B cell (primary cell): Measurements from ENCODE around the gene SCN4B. TPM values are rescaled to one million over a fixed set of nuclear protein-coding genes. Genes with fewer than 3 reads are reported as not detected.

Experiments used
- ATAC-seq: fragments of 200-7000 bp; cut with Tn5 transposase; one replicate; pipeline ENCODE4 v1.10.0; 2021; ENCODE audit warnings: low read depth, mild to moderate bottlenecking, moderate number of reproducible peaks, moderate library complexity
- CTCF ChIA-PET: fragments of 350-600 bp; sonication (Branson Sonifier 250); formaldehyde crosslinking; loops from one replicate; lab custom pipeline; 2021; ENCODE audit warnings: antibody characterized with exemption, inconsistent platforms; lab: Charles Lee
- POLR2A ChIA-PET: fragments of 350-600 bp; sonication (Branson Sonifier 250); formaldehyde crosslinking; loops from one replicate; lab custom pipeline; 2021; ENCODE audit warnings: antibody characterized with exemption; lab: Charles Lee
- DNase-seq: peaks from one replicate; pipeline ENCODE4 v3.0.0; 2013
- H2AFZ ChIP-seq: 2 replicates; pipeline ENCODE4 v1.6.1; 2012; ENCODE audit warnings: mild to moderate bottlenecking, low read depth, low read length; ENCODE audit not compliant: insufficient read depth, poor library complexity, severe bottlenecking
- H3K27ac ChIP-seq, 2 donors: 1 replicate in 1 of 2; 2 replicates in 1 of 2; pipeline ENCODE4 v1.5.1; 2012 to 2013; ENCODE audit warnings: low read length in 2 of 2, mild to moderate bottlenecking in 2 of 2, moderate library complexity in 1 of 2
- H3K27me3 ChIP-seq, 4 experiments: fragments of 200-600 bp in 1 of 4; sonication (generic) in 1 of 4; replicated peaks in 1 of 4; 1 replicate in 2 of 4; 2 replicates in 2 of 4; pipeline versions ENCODE4 v1.6.1 to v1.7.0; 2013 to 2016; ENCODE audit warnings: low read length in 3 of 4, mild to moderate bottlenecking in 2 of 4, mixed read lengths in 1 of 4, moderate library complexity in 1 of 4; ENCODE audit not compliant: insufficient read depth in 4 of 4, control insufficient read depth in 3 of 4; ENCODE audit errors: control extremely low read depth in 1 of 4
- H3K36me3 ChIP-seq, 2 experiments: replicated peaks in 1 of 2; 1 replicate in 1 of 2; 2 replicates in 1 of 2; pipeline versions ENCODE4 v1.6.1 to v1.7.1; 2013; ENCODE audit warnings: low read length in 1 of 2; ENCODE audit not compliant: insufficient read depth in 2 of 2, control insufficient read depth in 1 of 2; ENCODE audit errors: control extremely low read depth in 1 of 2, extremely low read depth in 1 of 2
- H3K4me1 ChIP-seq, 2 donors: fragments of 200-600 bp in 1 of 2; sonication (generic) in 1 of 2; 1 replicate in 1 of 2; 2 replicates in 1 of 2; pipeline versions ENCODE4 v1.5.1 to v1.6.1; 2013 to 2017; ENCODE audit warnings: low read length in 2 of 2; ENCODE audit not compliant: control insufficient read depth in 2 of 2, insufficient read depth in 2 of 2
- H3K4me2 ChIP-seq: replicated peaks from 2 replicates; pipeline ENCODE3; 2012; ENCODE audit warnings: mild to moderate bottlenecking, low read depth, low read length; ENCODE audit not compliant: poor library complexity, severe bottlenecking
- H3K4me3 ChIP-seq, 5 experiments: fragments of 200-600 bp in 1 of 5; sonication (generic) in 1 of 5; 1 replicate in 3 of 5; 2 replicates in 2 of 5; pipeline versions ENCODE4 v1.5.1 to v1.7.0; 2011 to 2016; ENCODE audit warnings: low read length in 4 of 5, mild to moderate bottlenecking in 4 of 5, low read depth in 2 of 5, control low read depth in 1 of 5, moderate library complexity in 1 of 5; ENCODE audit not compliant: insufficient read depth in 1 of 5; ENCODE audit errors: control extremely low read depth in 1 of 5, extremely low read depth in 1 of 5
- H3K79me2 ChIP-seq: fragments of 200-600 bp; sonication (generic); one replicate; pipeline ENCODE4 v1.6.0; 2016; ENCODE audit warnings: low read length; ENCODE audit not compliant: control insufficient read depth, insufficient read depth
- H3K9ac ChIP-seq: fragments of 200-600 bp; sonication (generic); 2 replicates; pipeline ENCODE4 v1.6.1; 2017; ENCODE audit warnings: mild to moderate bottlenecking, low read length, moderate library complexity
- H3K9me3 ChIP-seq, 3 donors: one replicate each; pipeline versions ENCODE4 v1.6.1 to v1.7.1; 2013; ENCODE audit warnings: low read length in 2 of 3; ENCODE audit not compliant: control insufficient read depth in 2 of 3, insufficient read depth in 1 of 3; ENCODE audit errors: control extremely low read depth in 1 of 3
- H4K20me1 ChIP-seq: 2 replicates; pipeline ENCODE4 v1.6.0; 2012; ENCODE audit warnings: mild to moderate bottlenecking, low read length; ENCODE audit not compliant: insufficient read depth, control insufficient read depth, poor library complexity, severe bottlenecking
- H3K27ac Mint-ChIP-seq: one replicate; pipeline ENCODE4 v1.8.0; 2021; ENCODE audit warnings: mixed read lengths
- H3K27me3 Mint-ChIP-seq: one replicate; pipeline ENCODE4 v1.8.0; 2021; ENCODE audit warnings: mixed read lengths
- H3K4me1 Mint-ChIP-seq: one replicate; pipeline ENCODE4 v1.8.0; 2021; ENCODE audit warnings: mixed read lengths
- H3K4me3 Mint-ChIP-seq: one replicate; pipeline ENCODE4 v1.8.0; 2021; ENCODE audit warnings: mixed read lengths
- H3K9me3 Mint-ChIP-seq: one replicate; pipeline ENCODE4 v1.8.0; 2022; ENCODE audit warnings: mixed read lengths; ENCODE audit not compliant: insufficient read depth
- EZH2 ChIP-seq: IDR thresholded peaks from 2 replicates; pipeline ENCODE4 v1.6.1; 2012; ENCODE audit warnings: borderline replicate concordance, low read depth, mild to moderate bottlenecking, moderate library complexity, low read length; ENCODE audit not compliant: insufficient read depth, poor library complexity, severe bottlenecking
- WGBS: methylation state at CpG from one replicate; pipeline ENCODE4 v1.1.5; 2013; ENCODE audit warnings: missing lambda C conversion rate; ENCODE audit not compliant: insufficient coverage; 5-methylcytosine and 5-hydroxymethylcytosine counted together
- intact Hi-C: fragments of 100-400 bp; cut with micrococcal nuclease; formaldehyde crosslinking; loops from one replicate; pipeline ENCODE4 v1.10.0; 2022
- polyA plus RNA-seq: library from polyadenylated mRNA; depleted of rRNA; stranded (reverse); fragments of >200 nt; gene quantifications from 2 replicates; pipeline ENCODE4 v1.2.3, GENCODE V29; 2012
- total RNA-seq, 2 donors: library from RNA; stranded (reverse); fragments of 120-200 nt in 1 of 2; gene quantifications; 1 replicate in 1 of 2; 2 replicates in 1 of 2; pipeline versions ENCODE4 v1.2.3 to v1.2.4, GENCODE V29; 2013 to 2022
- TF ChIP-seq, protein P1 (sequence below): fragments of 200-600 bp; IDR thresholded peaks from one replicate; pipeline ENCODE4 v1.8.0; 2022; ENCODE audit warnings: antibody characterized with exemption, mild to moderate bottlenecking

Gene SCN4B
- total and polyA plus RNA-seq, 2 donors (not counting 1 experiment from before 2014, with no cell fraction given): not detected

DNA sequence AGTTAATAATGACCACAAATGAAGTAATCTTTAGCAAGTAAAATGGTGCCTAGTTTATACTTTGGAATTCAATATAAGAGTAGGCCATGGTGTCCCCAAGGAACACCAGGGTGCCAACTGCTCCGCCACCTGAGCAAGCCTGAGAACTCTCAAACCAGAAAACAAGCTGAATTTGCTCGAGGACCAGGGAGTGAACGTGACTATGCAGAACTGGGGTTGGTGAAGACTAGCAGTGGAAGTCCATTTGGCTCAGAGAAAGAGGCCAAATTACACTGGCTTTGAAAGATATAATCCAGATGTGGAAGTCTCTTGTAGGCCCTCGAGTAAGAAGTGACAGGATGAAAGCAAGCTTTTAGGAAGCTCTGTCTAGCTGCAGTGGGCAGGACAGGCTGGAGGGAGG, 57.1 kb downstream of the SCN4B start:
- no peaks in the 10 kb centered on the region for H3K4me1 ChIP-seq
- POLR2A ChIA-PET: no interaction called here
- no peak overlapping the region for H2AFZ ChIP-seq
- intact Hi-C loops: no loop called here
- no peaks in the 10 kb centered on the region for H3K36me3 ChIP-seq
- peaks cover 0 to 2% (median under 1%) of the 10 kb centered on the region in 4 experiments for H3K27me3 ChIP-seq
- H3K4me2 ChIP-seq: no peak overlapping the region
- no peaks in the 10 kb centered on the region for H3K9me3 ChIP-seq
- H3K4me3 ChIP-seq: no peak overlapping the region
- no peaks in the 10 kb centered on the region for H3K79me2 ChIP-seq
- Mint-ChIP-seq H3K4me3 (no peak overlapping the region), H3K9me3 (no peaks in the 10 kb centered on the region), H3K27ac (no peak overlapping the region), H3K27me3 (peaks cover 29% of the 10 kb centered on the region), H3K4me1 (no peaks in the 10 kb centered on the region)
- ATAC-seq (no peak), DNase-seq (no peak)
- CTCF ChIA-PET: interaction anchor here (0.6 kb wide), 1 partner anchor 104 kb away, joined by 3 read pairs; no protein-coding TSS in a partner anchor
- WGBS: 68% methylated on average over 4 of the region's 4 CpGs
- no peak overlapping the region for H3K9ac ChIP-seq
- TF ChIP-seq, protein P1, sequence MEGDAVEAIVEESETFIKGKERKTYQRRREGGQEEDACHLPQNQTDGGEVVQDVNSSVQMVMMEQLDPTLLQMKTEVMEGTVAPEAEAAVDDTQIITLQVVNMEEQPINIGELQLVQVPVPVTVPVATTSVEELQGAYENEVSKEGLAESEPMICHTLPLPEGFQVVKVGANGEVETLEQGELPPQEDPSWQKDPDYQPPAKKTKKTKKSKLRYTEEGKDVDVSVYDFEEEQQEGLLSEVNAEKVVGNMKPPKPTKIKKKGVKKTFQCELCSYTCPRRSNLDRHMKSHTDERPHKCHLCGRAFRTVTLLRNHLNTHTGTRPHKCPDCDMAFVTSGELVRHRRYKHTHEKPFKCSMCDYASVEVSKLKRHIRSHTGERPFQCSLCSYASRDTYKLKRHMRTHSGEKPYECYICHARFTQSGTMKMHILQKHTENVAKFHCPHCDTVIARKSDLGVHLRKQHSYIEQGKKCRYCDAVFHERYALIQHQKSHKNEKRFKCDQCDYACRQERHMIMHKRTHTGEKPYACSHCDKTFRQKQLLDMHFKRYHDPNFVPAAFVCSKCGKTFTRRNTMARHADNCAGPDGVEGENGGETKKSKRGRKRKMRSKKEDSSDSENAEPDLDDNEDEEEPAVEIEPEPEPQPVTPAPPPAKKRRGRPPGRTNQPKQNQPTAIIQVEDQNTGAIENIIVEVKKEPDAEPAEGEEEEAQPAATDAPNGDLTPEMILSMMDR: no peak
- no peak for TF ChIP-seq EZH2
- no peak overlapping the region for H3K27ac ChIP-seq
- H4K20me1 ChIP-seq: no peaks in the 10 kb centered on the region

DNA sequence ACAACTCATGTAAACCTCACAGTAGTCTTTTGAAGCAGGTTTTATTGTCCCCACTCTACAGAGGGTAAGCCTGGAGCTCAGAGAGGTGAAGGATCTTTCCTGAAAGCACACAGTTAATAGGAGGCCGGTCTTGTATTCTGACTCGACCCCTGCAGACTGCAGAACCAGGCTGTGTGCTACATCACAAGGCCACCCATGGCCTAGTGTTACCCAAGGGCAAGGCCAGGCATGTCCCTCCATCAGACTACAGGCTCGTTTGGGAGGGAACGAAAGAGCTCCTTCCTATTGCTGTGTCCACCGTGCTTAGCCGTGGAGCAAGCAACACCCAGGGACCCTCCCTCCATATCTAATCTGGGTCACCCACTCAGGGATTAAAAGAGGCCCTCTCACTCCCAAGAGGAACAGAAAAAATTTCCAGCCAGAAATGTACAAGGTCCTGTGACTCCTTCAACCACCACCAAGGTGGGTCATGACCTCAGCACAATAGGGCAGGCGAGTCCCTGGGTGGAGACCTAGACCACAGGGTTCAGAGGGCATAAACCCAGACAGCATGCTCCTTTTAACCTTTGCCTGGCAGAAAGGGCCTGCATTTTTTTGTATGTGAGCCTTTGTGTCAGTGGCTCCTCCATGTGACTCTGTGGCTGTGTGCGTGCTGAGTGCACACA, 59.6 kb downstream of the SCN4B start:
- intact Hi-C loops: no loop called here
- peaks cover 0 to 2% (median 0%) of the 10 kb centered on the region in 4 experiments for H3K27me3 ChIP-seq
- ChIA-PET CTCF (no interaction called here), POLR2A (no interaction called here)
- no peak overlapping the region for H3K9ac ChIP-seq
- Mint-ChIP-seq H3K27me3 (peaks cover 19% of the 10 kb centered on the region), H3K27ac (no peak overlapping the region), H3K4me3 (no peak overlapping the region), H3K4me1 (peaks cover 10% of the 10 kb centered on the region), H3K9me3 (no peaks in the 10 kb centered on the region)
- H3K4me2 ChIP-seq: no peak overlapping the region
- no peak overlapping the region for H2AFZ ChIP-seq
- no peak for DNase-seq
- ATAC-seq: no peak
- H3K4me3 ChIP-seq: no peak overlapping the region
- H4K20me1 ChIP-seq: no peaks in the 10 kb centered on the region
- 80% methylated on average over 7 of the region's 8 CpGs for WGBS
- H3K4me1 ChIP-seq: peaks cover 9% of the 10 kb centered on the region in 2 donors
- H3K36me3 ChIP-seq: no peaks in the 10 kb centered on the region
- H3K9me3 ChIP-seq: peaks cover 0 to 8% (median 3%) of the 10 kb centered on the region in 3 donors
- no peaks in the 10 kb centered on the region for H3K79me2 ChIP-seq
- H3K27ac ChIP-seq: no peak overlapping the region
- TF ChIP-seq, protein P1: no peak
- TF ChIP-seq EZH2: no peak
